Frontal cortex (tissue), 1 donor: ENCODE results near the gene CTNNBL1. TPM values are rescaled to one million over a fixed set of nuclear protein-coding genes. Genes with fewer than 3 reads are reported as not detected.

Experiments
- total RNA-seq: library from RNA; depleted of rRNA; stranded (reverse); fragments of >200 nt; gene quantifications from one replicate; pipeline ENCODE4 v1.2.3, GENCODE V29; 2014

CTNNBL1 gene
- total RNA-seq, 1 donor from 2014 or later: 61.1 TPM

Other genes with a start within 250 kb of the CTNNBL1 start
- gene NNAT, start 172.8 kb upstream of the CTNNBL1 start, total RNA-seq: 367 TPM
- gene BLCAP, start 166.2 kb upstream of the CTNNBL1 start, total RNA-seq: 98.6 TPM
- 201 TPM for gene VSTM2L, start 209.1 kb downstream of the CTNNBL1 start, total RNA-seq